Liver (tissue), 3 donors: ENCODE data around the gene PRC1.

Source experiments
- EGR1 ChIP-seq, 2 donors: IDR thresholded peaks; 2 replicates each; pipeline ENCODE4 v1.6.1; 2016 to 2018; ENCODE audit warnings: antibody characterized with exemption in 2 of 2, low read depth in 2 of 2
- GABPA ChIP-seq, 2 donors: IDR thresholded peaks in 1 of 2; conservative IDR thresholded peaks in 1 of 2; 2 replicates each; pipeline ENCODE4 v1.6.1; 2016; ENCODE audit warnings: antibody characterized with exemption in 2 of 2, mild to moderate bottlenecking in 1 of 2, moderate library complexity in 1 of 2
- HNF4A ChIP-seq, 2 donors: conservative IDR thresholded peaks; 2 replicates each; pipeline ENCODE4 v1.6.1; 2016; ENCODE audit warnings: antibody characterized with exemption in 2 of 2, mild to moderate bottlenecking in 2 of 2
- HNF4G ChIP-seq: IDR thresholded peaks from 2 replicates; pipeline ENCODE4 v1.6.1; 2016; ENCODE audit warnings: antibody characterized with exemption
- JUND ChIP-seq, 2 donors: IDR thresholded peaks; 2 replicates each; pipeline ENCODE4 v1.6.1; 2016; ENCODE audit warnings: antibody characterized with exemption in 2 of 2
- RAD21 ChIP-seq, 2 donors: IDR thresholded peaks; 2 replicates each; pipeline ENCODE4 v1.6.1; 2016; ENCODE audit warnings: antibody characterized with exemption in 2 of 2, mild to moderate bottlenecking in 2 of 2
- RXRA ChIP-seq, 2 donors: IDR thresholded peaks; 2 replicates each; pipeline ENCODE4 v1.6.1; 2017 to 2018; ENCODE audit warnings: antibody characterized with exemption in 2 of 2, mild to moderate bottlenecking in 1 of 2
- TAF1 ChIP-seq: conservative IDR thresholded peaks from 2 replicates; pipeline ENCODE4 v1.6.1; 2016; ENCODE audit warnings: antibody characterized with exemption, mild to moderate bottlenecking
- YY1 ChIP-seq: IDR thresholded peaks from 2 replicates; pipeline ENCODE4 v1.6.1; 2016; ENCODE audit warnings: antibody characterized with exemption, mild to moderate bottlenecking
- TF ChIP-seq, protein P1 (sequence below): fragments of 150-350 bp; IDR thresholded peaks from 2 replicates; pipeline ENCODE4 v1.5.1; 2017; ENCODE audit warnings: improper control_type of control experiment, low read depth, low read length; ENCODE audit not compliant: missing input control
- TF ChIP-seq, protein P2 (sequence below): IDR thresholded peaks from 2 replicates; pipeline ENCODE4 v1.6.1; 2016; ENCODE audit warnings: antibody characterized with exemption, mild to moderate bottlenecking
- TF ChIP-seq, protein P3 (sequence below): IDR thresholded peaks from 2 replicates; pipeline ENCODE4 v1.6.1; 2016; ENCODE audit warnings: antibody characterized with exemption
- TF ChIP-seq, protein P4 (sequence below): IDR thresholded peaks from 2 replicates; pipeline ENCODE4 v1.6.1; 2016; ENCODE audit warnings: antibody characterized with exemption
- donor health status: healthy.
- donor health status: healthy.

DNA sequence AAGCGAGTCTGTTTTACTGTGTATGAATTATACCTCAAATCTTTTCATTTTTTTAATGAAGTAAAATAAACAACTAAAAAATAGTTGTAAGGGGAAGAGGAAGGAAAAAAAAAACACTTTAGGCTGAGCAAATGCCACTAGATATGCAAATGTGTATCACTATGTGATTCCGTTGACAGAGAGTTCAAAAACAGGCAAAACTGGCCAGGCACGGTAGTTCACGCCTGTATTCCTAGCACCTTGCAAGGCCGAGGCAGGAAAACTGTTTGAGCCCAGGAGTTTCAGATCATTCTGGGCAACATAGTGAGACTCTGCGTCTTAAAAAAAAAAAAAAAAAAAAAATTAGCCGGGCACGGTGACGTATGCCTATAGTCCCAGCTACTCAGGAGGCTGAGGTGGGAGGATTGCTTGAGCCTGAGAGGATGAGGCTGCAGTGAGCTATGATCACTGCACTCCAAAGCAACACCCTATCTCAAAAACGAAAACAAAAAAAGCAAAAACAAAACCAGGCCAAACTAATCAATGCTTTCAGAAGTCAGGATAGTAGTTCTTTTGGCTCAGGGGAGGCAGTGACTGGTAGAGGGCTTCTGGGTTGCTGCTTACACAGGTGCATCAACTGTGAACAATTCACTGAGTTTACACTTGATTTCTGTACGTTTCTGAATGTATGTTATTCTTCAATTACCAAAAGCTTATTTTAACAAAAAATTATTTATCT is 7.4 kb downstream of the PRC1 start:
- TF ChIP-seq, protein P1, sequence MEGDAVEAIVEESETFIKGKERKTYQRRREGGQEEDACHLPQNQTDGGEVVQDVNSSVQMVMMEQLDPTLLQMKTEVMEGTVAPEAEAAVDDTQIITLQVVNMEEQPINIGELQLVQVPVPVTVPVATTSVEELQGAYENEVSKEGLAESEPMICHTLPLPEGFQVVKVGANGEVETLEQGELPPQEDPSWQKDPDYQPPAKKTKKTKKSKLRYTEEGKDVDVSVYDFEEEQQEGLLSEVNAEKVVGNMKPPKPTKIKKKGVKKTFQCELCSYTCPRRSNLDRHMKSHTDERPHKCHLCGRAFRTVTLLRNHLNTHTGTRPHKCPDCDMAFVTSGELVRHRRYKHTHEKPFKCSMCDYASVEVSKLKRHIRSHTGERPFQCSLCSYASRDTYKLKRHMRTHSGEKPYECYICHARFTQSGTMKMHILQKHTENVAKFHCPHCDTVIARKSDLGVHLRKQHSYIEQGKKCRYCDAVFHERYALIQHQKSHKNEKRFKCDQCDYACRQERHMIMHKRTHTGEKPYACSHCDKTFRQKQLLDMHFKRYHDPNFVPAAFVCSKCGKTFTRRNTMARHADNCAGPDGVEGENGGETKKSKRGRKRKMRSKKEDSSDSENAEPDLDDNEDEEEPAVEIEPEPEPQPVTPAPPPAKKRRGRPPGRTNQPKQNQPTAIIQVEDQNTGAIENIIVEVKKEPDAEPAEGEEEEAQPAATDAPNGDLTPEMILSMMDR, result no peak
- TF ChIP-seq GABPA (IDR thresholded peaks at IDR 0.05 in 1 of 2, conservative IDR thresholded peaks at IDR 0.05 in 1 of 2) (no peak), YY1 (no peak), TAF1 (no peak), JUND (IDR thresholded peaks at IDR 0.05) (no peak), EGR1 (IDR thresholded peaks at IDR 0.05; ENCODE audit: low read depth in 2 of 2) (no peak), RAD21 (IDR thresholded peaks at IDR 0.05) (no peak), RXRA (IDR thresholded peaks at IDR 0.05) (no peak), HNF4A (conservative IDR thresholded peaks at IDR 0.05) (no peak), HNF4G (no peak)
- TF ChIP-seq, protein P2, sequence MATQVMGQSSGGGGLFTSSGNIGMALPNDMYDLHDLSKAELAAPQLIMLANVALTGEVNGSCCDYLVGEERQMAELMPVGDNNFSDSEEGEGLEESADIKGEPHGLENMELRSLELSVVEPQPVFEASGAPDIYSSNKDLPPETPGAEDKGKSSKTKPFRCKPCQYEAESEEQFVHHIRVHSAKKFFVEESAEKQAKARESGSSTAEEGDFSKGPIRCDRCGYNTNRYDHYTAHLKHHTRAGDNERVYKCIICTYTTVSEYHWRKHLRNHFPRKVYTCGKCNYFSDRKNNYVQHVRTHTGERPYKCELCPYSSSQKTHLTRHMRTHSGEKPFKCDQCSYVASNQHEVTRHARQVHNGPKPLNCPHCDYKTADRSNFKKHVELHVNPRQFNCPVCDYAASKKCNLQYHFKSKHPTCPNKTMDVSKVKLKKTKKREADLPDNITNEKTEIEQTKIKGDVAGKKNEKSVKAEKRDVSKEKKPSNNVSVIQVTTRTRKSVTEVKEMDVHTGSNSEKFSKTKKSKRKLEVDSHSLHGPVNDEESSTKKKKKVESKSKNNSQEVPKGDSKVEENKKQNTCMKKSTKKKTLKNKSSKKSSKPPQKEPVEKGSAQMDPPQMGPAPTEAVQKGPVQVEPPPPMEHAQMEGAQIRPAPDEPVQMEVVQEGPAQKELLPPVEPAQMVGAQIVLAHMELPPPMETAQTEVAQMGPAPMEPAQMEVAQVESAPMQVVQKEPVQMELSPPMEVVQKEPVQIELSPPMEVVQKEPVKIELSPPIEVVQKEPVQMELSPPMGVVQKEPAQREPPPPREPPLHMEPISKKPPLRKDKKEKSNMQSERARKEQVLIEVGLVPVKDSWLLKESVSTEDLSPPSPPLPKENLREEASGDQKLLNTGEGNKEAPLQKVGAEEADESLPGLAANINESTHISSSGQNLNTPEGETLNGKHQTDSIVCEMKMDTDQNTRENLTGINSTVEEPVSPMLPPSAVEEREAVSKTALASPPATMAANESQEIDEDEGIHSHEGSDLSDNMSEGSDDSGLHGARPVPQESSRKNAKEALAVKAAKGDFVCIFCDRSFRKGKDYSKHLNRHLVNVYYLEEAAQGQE, result no peak
- TF ChIP-seq, protein P3, sequence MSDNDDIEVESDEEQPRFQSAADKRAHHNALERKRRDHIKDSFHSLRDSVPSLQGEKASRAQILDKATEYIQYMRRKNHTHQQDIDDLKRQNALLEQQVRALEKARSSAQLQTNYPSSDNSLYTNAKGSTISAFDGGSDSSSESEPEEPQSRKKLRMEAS, result no peak
- TF ChIP-seq, protein P4, sequence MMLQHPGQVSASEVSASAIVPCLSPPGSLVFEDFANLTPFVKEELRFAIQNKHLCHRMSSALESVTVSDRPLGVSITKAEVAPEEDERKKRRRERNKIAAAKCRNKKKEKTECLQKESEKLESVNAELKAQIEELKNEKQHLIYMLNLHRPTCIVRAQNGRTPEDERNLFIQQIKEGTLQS, result no peak
